Measurements from ENCODE around the gene MIS18BP1.

- TF ChIP-seq POLR2AphosphoS5 (IDR thresholded peaks at IDR 0.05; ENCODE audit: low read depth), result no peak
- no peak for TF ChIP-seq CTCF (IDR thresholded peaks at IDR 0.05; ENCODE audit: insufficient read depth, low read length)
Observed at GRCh38 chr14:45254771-45255170, 1.8 kb upstream of the MIS18BP1 start.

Measured in HL-60 (cell line).